CD8-positive, alpha-beta memory T cell (primary cell): Measurements from ENCODE around the gene DLL1. TPM values are rescaled to one million over a fixed set of nuclear protein-coding genes. Genes with fewer than 3 reads are reported as not detected.
A peak's percentile ranks its signal among the peaks of the same experiment; 100 is the strongest.

Experiments used
- CTCF ChIA-PET: fragments of 350-600 bp; sonication (Branson Sonifier 250); formaldehyde crosslinking; loops from one replicate; lab custom pipeline; 2021; ENCODE audit warnings: antibody characterized with exemption; lab: Charles Lee
- POLR2A ChIA-PET: fragments of 350-600 bp; sonication (Branson Sonifier 250); formaldehyde crosslinking; loops from one replicate; lab custom pipeline; 2021; ENCODE audit warnings: antibody characterized with exemption; lab: Charles Lee
- DNase-seq, 5 donors: peaks; one replicate each; pipeline versions ENCODE4 v3.0.0 to v3.0.0-alpha.2; 2020 to 2022; ENCODE audit warnings: mixed read lengths in 1 of 5
- H3K27ac ChIP-seq: one replicate; pipeline ENCODE4 v1.7.0; 2013; ENCODE audit warnings: low read depth, mild to moderate bottlenecking, low read length, moderate library complexity
- H3K27me3 ChIP-seq: 2 replicates; pipeline ENCODE4 v1.7.0; 2013; ENCODE audit warnings: low read length, mild to moderate bottlenecking; ENCODE audit not compliant: insufficient read depth, poor library complexity, severe bottlenecking
- H3K36me3 ChIP-seq: 2 replicates; pipeline ENCODE4 v1.7.0; 2013; ENCODE audit warnings: mild to moderate bottlenecking, low read length, moderate library complexity; ENCODE audit not compliant: insufficient read depth
- H3K4me1 ChIP-seq: 2 replicates; pipeline ENCODE4 v1.7.0; 2013; ENCODE audit warnings: mild to moderate bottlenecking, low read length, moderate library complexity; ENCODE audit not compliant: insufficient read depth
- H3K4me3 ChIP-seq: 2 replicates; pipeline ENCODE4 v1.7.0; 2013; ENCODE audit warnings: mild to moderate bottlenecking, low read length
- H3K9me3 ChIP-seq: 2 replicates; pipeline ENCODE4 v1.7.0; 2013; ENCODE audit warnings: mild to moderate bottlenecking, low read length
- H3K27ac Mint-ChIP-seq, 8 donors: one replicate each; pipeline ENCODE4 v1.8.0; 2020 to 2021; ENCODE audit warnings: mixed read lengths in 8 of 8, mild to moderate bottlenecking in 6 of 8, inconsistent platforms in 3 of 8, moderate library complexity in 3 of 8
- H3K27me3 Mint-ChIP-seq, 2 donors: one replicate each; pipeline ENCODE4 v1.8.0; 2020 to 2021; ENCODE audit warnings: mixed read lengths in 2 of 2, mild to moderate bottlenecking in 1 of 2, moderate library complexity in 1 of 2
- H3K36me3 Mint-ChIP-seq, 3 donors: one replicate each; pipeline ENCODE4 v1.8.0; 2020 to 2021; ENCODE audit warnings: mixed read lengths in 3 of 3, inconsistent platforms in 1 of 3, mild to moderate bottlenecking in 1 of 3
- H3K4me1 Mint-ChIP-seq, 3 donors: one replicate each; pipeline ENCODE4 v1.8.0; 2020 to 2021; ENCODE audit warnings: mixed read lengths in 3 of 3, inconsistent platforms in 1 of 3, mild to moderate bottlenecking in 1 of 3
- H3K4me3 Mint-ChIP-seq, 7 donors: one replicate each; pipeline ENCODE4 v1.8.0; 2020 to 2021; ENCODE audit warnings: mixed read lengths in 7 of 7, mild to moderate bottlenecking in 6 of 7, moderate library complexity in 4 of 7, inconsistent platforms in 2 of 7
- H3K9me3 Mint-ChIP-seq, 5 donors: one replicate each; pipeline ENCODE4 v1.8.0; 2020 to 2022; ENCODE audit warnings: mixed read lengths in 5 of 5, mild to moderate bottlenecking in 3 of 5, moderate library complexity in 2 of 5, inconsistent platforms in 1 of 5
- polyA plus RNA-seq: library from polyadenylated mRNA; unstranded; fragments of 300-500 nt; fragmentation: Illumina TruSeq; gene quantifications from one replicate; pipeline ENCODE4 v1.2.3, GENCODE V29; 2021
- total RNA-seq, 2 experiments: library from RNA; stranded (reverse); gene quantifications; one replicate each; pipeline ENCODE4 v1.2.3, GENCODE V29; 2021

DLL1 gene
- total and polyA plus RNA-seq, 3 experiments from 2014 or later: 0.49 to 0.86 (median 0.79) TPM

DNA sequence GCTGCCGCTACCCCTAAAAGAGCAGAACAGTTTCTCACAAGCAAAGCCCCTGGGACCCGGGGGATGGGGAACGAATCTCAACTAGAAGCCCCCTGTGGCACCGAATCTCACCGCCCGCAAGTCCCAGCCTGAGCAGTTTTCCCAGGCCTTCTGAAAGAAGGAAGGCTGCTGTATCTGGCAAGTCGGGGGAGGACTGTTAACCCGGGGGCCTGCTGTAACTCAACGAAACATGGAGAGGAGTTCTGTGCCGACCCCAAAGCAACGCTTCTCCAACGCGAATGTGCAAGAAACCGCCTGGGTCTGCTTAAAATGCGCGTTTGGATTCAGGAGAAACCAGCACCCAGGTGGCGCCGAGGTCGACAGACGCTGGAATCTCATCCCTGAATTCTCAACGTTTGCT is 34.2 kb downstream of the DLL1 start:
- Mint-ChIP-seq H3K4me1 (no peaks in the 10 kb centered on the region), H3K27ac (no peak overlapping the region), H3K9me3 (no peaks in the 10 kb centered on the region), H3K36me3 (no peaks in the 10 kb centered on the region), H3K4me3 (no peak overlapping the region), H3K27me3 (peaks cover 10 to 12% of the 10 kb centered on the region in 2 donors)
- H3K4me3 ChIP-seq: no peak overlapping the region
- peak in 1 of 5 donors; percentile 11 for DNase-seq
- ChIA-PET POLR2A (no interaction called here), CTCF (no interaction called here)
- H3K36me3 ChIP-seq: no peaks in the 10 kb centered on the region
- no peaks in the 10 kb centered on the region for H3K4me1 ChIP-seq
- H3K9me3 ChIP-seq: no peaks in the 10 kb centered on the region
- no peaks in the 10 kb centered on the region for H3K27me3 ChIP-seq
- no peak overlapping the region for H3K27ac ChIP-seq

DNA sequence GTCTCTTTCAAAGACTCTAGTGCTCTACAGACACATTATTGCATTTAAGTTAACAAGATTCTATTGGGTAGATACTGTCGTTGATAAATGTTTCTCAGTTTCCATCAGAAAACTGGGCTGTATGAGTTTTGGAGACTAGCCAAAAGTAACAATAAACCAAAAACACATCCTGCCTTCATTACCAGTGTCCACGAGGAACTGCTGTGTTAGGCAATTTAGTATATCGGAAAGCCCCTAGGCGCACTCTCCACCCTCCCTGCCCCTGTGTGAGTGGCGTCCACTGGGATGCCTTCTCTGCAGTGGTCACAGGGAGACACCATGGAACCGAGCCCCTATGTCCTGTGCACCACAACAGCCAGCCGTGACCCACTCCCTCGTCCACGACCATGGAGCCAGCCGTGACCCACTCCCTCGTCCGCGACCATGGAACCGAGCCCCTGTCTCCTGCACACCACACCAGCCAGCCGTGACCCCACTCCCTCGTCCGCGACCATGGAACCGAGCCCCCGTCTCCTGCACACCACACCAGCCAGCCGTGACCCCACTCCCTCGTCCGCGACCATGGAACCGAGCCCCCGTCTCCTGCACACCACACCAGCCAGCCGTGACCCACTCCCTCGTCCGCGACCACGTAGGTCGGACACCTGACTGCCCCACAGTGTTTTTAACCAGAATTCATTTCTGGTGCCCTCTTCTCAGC is 35.3 kb downstream of the DLL1 start:
- no peaks in the 10 kb centered on the region for H3K36me3 Mint-ChIP-seq
- H3K27me3 Mint-ChIP-seq: peaks cover 10 to 17% of the 10 kb centered on the region in 2 donors
- H3K9me3 Mint-ChIP-seq: no peaks in the 10 kb centered on the region
- POLR2A ChIA-PET: no interaction called here
- peak in 1 of 5 donors; percentile 16 for DNase-seq
- H3K4me1 Mint-ChIP-seq: no peaks in the 10 kb centered on the region
- H3K36me3 ChIP-seq: no peaks in the 10 kb centered on the region
- H3K4me3 ChIP-seq: no peak overlapping the region
- no peaks in the 10 kb centered on the region for H3K4me1 ChIP-seq
- no peaks in the 10 kb centered on the region for H3K9me3 ChIP-seq
- H3K27ac ChIP-seq: no peak overlapping the region
- no peak overlapping the region for H3K27ac Mint-ChIP-seq
- no peaks in the 10 kb centered on the region for H3K27me3 ChIP-seq
- CTCF ChIA-PET: no interaction called here
- H3K4me3 Mint-ChIP-seq: no peak overlapping the region

DNA sequence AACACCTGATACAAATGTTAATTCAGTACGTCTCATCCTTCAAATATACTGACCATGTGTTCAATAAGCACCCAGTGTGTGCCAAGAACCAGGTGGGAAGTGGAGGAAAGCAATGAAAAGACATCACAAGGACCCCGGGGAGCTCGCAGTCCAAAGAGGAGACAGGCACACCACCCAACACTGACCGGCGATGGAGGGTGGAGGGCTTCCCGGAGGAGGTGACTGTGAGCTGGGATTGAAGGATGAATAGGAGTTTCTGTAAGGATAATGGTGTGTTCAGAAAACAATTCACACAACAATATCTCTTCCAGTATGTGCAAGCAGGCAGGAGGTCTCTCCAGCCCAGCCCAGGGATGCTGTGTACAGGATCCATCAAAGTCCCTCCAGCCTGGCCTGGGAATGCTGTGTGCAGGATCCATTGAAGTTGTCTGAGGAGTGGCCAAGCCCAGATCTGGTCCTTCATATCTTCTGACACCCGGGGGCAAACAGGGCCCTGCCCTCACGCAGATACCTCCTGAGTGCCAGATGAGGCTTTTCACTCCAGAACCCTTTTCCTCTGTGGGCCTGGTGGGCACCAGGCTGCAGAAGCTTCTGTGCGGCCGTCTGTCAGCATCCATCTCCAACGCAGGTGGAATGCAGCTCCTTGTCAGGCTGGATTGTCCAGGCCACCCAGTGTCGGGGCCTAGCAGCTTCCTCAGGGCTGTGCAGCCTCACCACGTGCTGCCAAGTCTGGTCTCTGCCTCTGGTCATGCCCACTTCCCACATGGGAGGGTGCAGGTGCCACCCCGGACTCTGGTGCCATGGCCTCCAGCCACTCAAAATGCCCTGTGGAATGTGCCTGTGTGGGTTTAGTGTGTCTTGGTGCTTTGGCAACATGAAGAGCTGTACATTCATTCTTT is 36.3 kb downstream of the DLL1 start:
- Mint-ChIP-seq H3K27me3 (peaks cover 10 to 14% of the 10 kb centered on the region in 2 donors), H3K36me3 (no peaks in the 10 kb centered on the region), H3K9me3 (no peaks in the 10 kb centered on the region), H3K4me3 (no peak overlapping the region), H3K4me1 (no peaks in the 10 kb centered on the region), H3K27ac (no peak overlapping the region)
- H3K27me3 ChIP-seq: no peaks in the 10 kb centered on the region
- H3K27ac ChIP-seq: no peak overlapping the region
- DNase-seq: peak in 1 of 5 donors; percentile 37
- H3K4me3 ChIP-seq: no peak overlapping the region
- no peaks in the 10 kb centered on the region for H3K36me3 ChIP-seq
- POLR2A ChIA-PET: no interaction called here
- no peaks in the 10 kb centered on the region for H3K9me3 ChIP-seq
- CTCF ChIA-PET: no interaction called here
- no peaks in the 10 kb centered on the region for H3K4me1 ChIP-seq

DNA sequence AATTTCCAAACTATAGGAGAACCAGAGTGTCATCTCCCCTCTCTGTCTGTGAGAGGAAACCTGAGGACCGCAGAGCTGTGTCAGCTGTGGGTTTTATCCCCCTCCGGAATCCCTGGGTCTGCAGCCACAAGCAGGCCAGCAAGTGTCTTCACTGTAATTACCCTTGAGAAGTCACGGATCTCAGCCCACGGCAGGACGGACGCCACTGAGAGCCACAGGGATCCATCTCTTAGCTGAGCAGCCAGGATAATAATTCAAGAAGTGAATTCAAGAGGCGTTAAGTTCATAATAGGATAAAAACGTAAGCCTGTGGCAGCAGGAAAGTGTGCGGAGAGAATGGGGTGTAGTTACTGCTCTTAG is 37.0 kb downstream of the DLL1 start:
- Mint-ChIP-seq H3K27me3 (peaks cover 12 to 14% of the 10 kb centered on the region in 2 donors), H3K4me1 (no peaks in the 10 kb centered on the region), H3K27ac (no peak overlapping the region), H3K4me3 (no peak overlapping the region), H3K36me3 (no peaks in the 10 kb centered on the region), H3K9me3 (no peaks in the 10 kb centered on the region)
- Histone ChIP-seq H3K4me1 (no peaks in the 10 kb centered on the region), H3K27ac (no peak overlapping the region), H3K4me3 (no peak overlapping the region), H3K27me3 (no peaks in the 10 kb centered on the region), H3K36me3 (no peaks in the 10 kb centered on the region), H3K9me3 (no peaks in the 10 kb centered on the region)
- ChIA-PET CTCF (no interaction called here), POLR2A (no interaction called here)
- no peak for DNase-seq

DNA sequence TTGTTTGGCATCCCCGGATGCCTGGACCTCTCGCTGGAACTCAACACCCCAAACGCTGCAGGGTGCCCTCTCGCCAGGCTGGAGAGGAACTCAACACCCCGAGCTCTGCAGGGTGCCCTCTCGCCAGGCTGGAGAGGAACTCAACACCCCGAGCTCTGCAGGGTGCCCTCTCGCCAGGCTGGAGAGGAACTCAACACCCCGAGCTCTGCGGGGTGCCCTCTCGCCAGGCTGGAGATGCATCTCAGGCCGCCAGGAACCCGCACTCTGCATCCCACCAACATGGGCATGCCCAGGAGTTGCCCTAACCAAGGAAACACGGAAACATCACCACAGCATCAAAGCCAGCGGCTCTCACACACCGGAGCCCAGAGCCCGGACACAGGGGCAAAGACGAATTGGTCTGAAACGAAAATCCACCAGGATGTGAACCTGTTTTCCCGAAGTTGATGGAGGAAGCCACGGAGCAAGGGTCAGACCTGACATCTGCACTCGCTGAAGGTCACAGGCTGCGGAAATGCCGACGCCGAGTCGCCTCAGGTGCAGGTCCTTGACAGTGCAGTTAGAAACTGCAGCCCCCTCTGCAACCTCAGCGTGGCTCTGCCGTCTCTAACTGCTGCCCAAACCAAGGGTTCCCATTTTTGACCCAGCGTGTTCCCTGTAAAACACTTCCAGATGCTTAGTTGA is 37.5 kb downstream of the DLL1 start:
- H3K27me3 Mint-ChIP-seq: peaks cover 12 to 18% of the 10 kb centered on the region in 2 donors
- H3K9me3 ChIP-seq: no peaks in the 10 kb centered on the region
- ChIA-PET POLR2A (no interaction called here), CTCF (no interaction called here)
- H3K27ac ChIP-seq: no peak overlapping the region
- H3K4me3 ChIP-seq: no peak overlapping the region
- no peaks in the 10 kb centered on the region for H3K4me1 ChIP-seq
- no peak overlapping the region for H3K27ac Mint-ChIP-seq
- no peak overlapping the region for H3K4me3 Mint-ChIP-seq
- H3K4me1 Mint-ChIP-seq: no peaks in the 10 kb centered on the region
- peak in 1 of 5 donors; percentile 18 for DNase-seq
- H3K36me3 Mint-ChIP-seq: no peaks in the 10 kb centered on the region
- H3K9me3 Mint-ChIP-seq: no peaks in the 10 kb centered on the region
- no peaks in the 10 kb centered on the region for H3K36me3 ChIP-seq
- no peaks in the 10 kb centered on the region for H3K27me3 ChIP-seq

DNA sequence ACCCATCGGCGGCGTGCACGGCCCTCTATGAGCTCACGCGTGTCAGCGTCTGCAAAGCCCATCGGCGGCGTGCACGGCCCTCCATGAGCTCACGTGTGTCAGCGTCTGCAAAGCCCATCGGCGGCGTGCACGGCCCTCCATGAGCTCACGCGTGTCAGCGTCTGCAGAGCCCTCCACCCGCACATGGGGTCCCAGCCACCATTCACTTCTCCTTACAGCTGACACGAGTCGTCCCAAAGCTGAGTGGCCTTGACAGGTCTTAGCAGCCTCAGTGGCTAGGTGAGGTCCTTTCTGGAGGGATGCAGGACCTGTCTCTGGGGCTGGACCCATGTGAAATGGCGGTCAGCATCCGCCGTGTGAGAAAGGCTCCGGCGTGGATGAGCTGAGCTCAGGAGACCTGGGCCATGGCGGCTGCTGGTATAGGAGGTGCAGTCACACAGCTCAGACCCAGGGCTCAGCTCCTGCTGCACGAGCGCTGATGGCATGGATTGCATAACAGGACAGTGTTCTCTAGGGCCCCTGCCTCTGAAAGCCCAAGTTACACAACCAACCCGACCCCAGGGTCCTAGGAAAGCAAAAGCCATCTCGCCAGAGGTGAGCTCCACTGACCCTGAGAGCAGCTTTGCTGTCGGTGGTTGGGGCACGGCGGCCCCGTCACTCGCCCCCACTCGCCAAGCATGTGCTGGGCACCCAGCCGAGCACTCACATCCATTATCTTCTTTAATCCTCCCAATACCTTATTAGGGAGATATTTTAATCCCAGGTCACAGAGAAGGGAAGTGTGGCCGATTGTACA is 38.9 kb downstream of the DLL1 start:
- Mint-ChIP-seq H3K27ac (no peak overlapping the region), H3K36me3 (no peaks in the 10 kb centered on the region), H3K4me3 (no peak overlapping the region), H3K4me1 (no peaks in the 10 kb centered on the region), H3K27me3 (peaks cover 12 to 24% of the 10 kb centered on the region in 2 donors), H3K9me3 (no peaks in the 10 kb centered on the region)
- Histone ChIP-seq H3K27me3 (no peaks in the 10 kb centered on the region), H3K27ac (no peak overlapping the region), H3K4me3 (no peak overlapping the region), H3K36me3 (no peaks in the 10 kb centered on the region), H3K9me3 (no peaks in the 10 kb centered on the region), H3K4me1 (no peaks in the 10 kb centered on the region)
- ChIA-PET CTCF (no interaction called here), POLR2A (no interaction called here)
- no peak for DNase-seq

DNA sequence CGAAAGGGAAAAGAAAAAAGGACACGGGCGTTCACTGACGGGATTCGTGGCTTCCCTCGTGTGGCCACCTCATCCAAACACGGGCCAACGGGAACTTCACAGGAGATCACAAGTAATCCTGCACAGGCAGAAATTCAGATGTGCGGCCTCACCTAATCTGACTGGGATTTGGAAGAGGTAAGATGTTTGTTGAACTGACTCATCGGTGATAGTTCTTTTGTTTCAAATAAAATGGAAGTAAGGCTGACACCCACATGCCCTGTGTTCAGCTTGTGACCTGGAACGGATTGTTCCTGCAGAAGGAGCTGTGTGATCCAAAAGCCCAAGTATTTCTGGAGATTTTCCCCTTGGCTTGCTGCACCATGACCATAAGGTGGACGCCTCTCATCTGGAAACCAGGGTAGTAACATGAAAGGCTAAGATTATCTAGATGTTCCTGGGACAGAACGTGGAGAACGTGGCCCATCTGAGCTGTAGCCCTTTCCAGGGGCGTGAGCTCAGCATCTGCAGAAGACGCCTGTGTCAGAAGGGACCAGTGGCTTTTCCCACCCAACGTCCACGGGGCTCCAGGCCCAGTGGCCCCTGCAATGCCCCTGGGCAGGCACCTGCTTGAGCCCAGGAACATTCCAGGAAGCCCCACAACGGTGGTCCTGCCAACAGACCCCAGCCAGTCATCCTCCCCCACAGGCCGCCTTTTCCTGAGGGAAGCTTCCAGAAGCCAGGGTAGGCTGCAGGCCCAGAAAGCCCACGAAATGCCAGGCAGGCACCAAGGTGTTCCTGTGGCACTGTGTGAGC is 39.7 kb downstream of the DLL1 start:
- no peaks in the 10 kb centered on the region for H3K36me3 ChIP-seq
- POLR2A ChIA-PET: no interaction called here
- H3K27me3 Mint-ChIP-seq: peaks cover 12 to 24% of the 10 kb centered on the region in 2 donors
- H3K4me3 ChIP-seq: no peak overlapping the region
- no peak overlapping the region for H3K4me3 Mint-ChIP-seq
- no peaks in the 10 kb centered on the region for H3K9me3 Mint-ChIP-seq
- CTCF ChIA-PET: no interaction called here
- no peaks in the 10 kb centered on the region for H3K36me3 Mint-ChIP-seq
- H3K9me3 ChIP-seq: no peaks in the 10 kb centered on the region
- DNase-seq: no peak
- H3K27me3 ChIP-seq: no peaks in the 10 kb centered on the region
- no peak overlapping the region for H3K27ac ChIP-seq
- no peak overlapping the region for H3K27ac Mint-ChIP-seq
- no peaks in the 10 kb centered on the region for H3K4me1 Mint-ChIP-seq
- no peaks in the 10 kb centered on the region for H3K4me1 ChIP-seq
